Esophagus mucosa (tissue), 1 donor: Measurements from ENCODE around the gene ANKAR. TPM values are rescaled to one million over a fixed set of nuclear protein-coding genes. Genes with fewer than 3 reads are reported as not detected.
"Not testable (repeated sequence)": the region's sequence is repeated elsewhere in the genome, so short reads cannot be mapped to it uniquely, and the experiment has no call there.

ENCODE experiments used
- ATAC-seq: fragments of 200-7000 bp; cut with Tn5 transposase; one replicate; pipeline ENCODE4 v1.9.1; 2020
- total RNA-seq: library from RNA; stranded (reverse); gene quantifications from one replicate; pipeline ENCODE4 v1.2.4, GENCODE V29; 2023
- donor health status: DM: yes; HTN: yes; CAD: no.

The ANKAR gene
- total RNA-seq, 1 donor from 2014 or later: 2.7 TPM

DNA sequence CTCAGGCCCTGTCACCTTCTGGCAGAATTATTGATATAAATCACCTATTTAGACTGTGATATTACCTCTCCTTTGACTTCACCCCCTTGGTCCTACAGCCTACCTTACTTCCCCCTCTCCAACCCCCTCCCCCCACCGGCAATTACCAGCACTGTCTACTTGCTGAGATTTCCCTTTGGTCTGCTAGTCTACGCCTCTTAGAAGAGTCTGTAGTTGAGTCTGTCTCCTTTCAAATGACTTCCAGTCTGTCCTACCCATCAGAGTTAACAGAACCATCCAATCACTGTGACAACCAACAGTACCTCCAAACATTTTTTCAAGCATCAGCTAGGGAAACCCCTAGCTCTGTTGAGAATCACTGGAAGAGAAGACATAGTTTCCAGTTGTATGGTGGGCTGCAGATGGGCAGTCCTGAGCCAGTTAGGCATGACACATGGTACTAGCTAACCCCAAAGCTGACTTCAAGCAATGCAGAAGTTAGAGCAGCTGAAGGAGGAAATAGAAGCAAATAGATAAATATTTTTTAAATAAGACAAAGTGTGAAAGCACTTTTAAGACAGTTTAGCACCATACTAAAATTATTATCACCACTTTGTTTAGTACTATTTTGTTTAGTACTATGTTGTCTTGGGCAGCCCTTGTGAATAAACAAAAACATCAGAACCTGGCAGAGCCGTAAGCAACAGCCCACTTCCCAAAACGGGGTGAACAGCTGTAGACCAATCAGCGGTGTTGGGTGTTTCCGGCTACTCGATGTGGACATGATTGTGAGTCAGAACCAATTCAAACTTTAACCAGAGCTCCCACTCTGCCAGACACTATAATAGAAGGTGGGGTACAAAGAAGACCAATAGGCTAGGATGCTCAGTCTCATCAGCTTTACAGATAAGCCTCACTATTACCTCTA is 15.9 kb upstream of the ANKAR start:
- ATAC-seq: no peak

DNA sequence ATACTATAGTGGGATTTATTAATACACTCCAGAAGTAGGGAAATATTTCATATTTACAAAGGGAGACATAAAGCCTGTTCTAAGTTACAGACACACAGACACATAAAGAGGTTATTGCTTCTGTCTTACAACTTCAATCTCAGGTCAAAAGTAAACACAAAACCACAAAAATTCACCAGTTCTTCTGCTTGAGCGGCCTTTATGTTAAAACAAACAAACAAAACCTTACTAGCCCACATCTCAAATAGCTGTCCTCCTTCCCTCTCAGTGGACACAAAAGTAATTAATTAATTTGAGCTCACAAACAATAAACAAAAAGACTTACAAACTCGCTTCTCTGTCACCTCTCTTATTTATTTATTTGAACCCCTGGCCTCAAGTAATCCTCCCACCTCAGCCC is 14.7 kb upstream of the ANKAR start:
- no peak for ATAC-seq

GRCh38 chr2:189660803-189661147 is 13.7 kb upstream of the ANKAR start:
- no peak for ATAC-seq

- peak; percentile 100 for ATAC-seq
Observed at GRCh38 chr2:189661148-189661956, 13.1 kb upstream of the ANKAR start, which contains the start of gene ASNSD1. Gene ASNSD1, plus strand, starts transcription at chr2:189661459. Its CDS starts 4,674 bp downstream, at chr2:189666133.

DNA sequence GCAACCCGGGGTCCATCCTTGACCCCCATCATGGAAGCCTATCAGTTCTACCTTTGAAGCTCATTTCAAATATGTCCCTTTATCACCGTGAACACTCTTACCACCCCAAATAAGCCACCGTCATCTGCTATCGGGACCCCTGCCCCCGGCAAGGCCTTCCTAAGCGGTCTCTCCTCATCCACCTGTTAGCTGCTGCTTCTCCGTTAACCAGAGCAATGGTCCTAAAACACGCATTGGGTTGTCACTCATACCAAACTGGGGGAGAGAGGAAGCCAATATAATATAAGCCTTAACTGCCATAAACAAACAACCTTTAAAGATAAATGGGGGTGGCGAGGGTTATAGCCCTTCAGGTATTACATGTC is 12.5 kb upstream of the ANKAR start:
- ATAC-seq: no peak

- no peak for ATAC-seq
Observed at GRCh38 chr2:189662669-189663226, 11.7 kb upstream of the ANKAR start.

GRCh38 chr2:189663319-189663718 is 11.2 kb upstream of the ANKAR start:
- ATAC-seq: not testable (repeated sequence)

DNA sequence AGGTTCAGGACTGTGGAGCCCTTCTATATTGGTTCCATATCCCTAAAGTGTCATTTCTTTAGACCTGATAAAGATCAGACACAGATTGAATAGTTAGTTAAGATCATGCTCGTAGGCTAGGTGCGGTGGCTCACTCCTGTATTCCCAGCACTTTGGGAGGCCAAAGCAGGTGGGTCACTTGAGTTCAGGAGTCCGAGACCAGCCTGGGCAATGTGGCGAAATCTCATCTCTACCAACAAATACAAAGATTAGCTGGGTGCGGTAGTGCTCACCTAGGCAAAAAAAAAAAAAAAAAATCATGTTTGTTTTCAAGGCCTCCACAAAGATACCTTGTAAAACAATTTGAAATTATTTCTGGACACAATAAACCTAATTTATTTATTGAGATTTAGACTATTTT is 4.6 kb upstream of the ANKAR start:
- ATAC-seq: no peak

GRCh38 chr2:189673661-189674373 is 653 bp upstream of the ANKAR start:
- ATAC-seq: peak; percentile 66

DNA sequence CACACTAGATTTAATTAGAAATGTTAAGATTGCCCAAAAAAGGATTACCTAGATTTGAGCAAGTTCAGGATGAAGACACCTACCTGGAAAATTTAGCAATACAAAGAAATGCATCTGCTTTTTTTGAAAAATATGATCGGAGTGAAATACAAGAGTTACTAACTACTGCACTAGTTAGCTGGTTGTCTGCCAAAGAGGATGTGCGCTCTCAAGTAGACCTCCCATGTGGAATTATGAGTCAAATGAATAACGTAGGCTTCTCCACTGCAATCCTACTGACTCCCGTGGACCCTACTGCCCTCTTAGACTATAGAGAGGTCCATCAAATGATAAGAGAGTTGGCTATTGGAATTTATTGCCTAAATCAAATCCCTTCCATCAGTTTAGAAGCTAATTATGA is 2.0 kb downstream of the ANKAR start:
- no peak for ATAC-seq

DNA sequence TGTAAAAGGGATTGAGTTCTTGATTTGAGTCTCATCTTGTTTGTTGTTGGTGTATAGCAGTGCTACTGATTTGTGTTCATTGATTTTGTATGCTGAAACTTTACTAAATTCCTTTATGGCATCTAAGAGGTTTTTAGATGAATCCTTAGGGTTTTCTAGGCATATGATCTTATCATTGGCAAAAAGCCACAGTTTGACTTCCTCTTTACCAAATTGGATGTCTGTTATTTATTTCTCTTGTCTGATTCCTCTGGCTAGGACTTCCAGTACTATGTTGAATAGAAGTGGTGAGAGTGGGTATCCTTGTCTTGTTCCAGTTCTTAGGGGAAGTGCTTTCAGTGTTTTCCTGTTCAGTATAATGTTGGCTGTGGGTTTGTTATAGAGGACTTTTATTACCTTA is 4.8 kb downstream of the ANKAR start:
- no peak for ATAC-seq

- no peak for ATAC-seq
Observed at GRCh38 chr2:189681203-189681602, 6.7 kb downstream of the ANKAR start.

DNA sequence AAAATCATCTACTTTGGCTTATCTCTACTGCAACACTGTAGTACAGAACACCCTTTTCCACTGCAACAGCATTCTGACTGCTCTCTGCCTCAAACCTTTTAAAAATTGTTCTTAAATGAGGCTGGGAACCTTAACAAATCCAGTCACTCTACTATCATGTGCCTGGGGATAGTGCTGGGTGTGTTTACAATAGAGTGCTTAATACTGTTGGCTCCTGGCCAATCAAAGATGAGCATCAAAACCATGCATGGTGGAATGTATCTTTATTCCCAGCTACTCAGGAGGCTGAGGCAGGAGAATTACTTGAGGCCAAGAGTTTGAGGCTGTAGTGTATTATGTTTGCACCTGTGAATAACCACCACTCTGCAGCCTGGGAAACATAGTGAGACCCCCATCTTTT is 7.4 kb downstream of the ANKAR start:
- ATAC-seq: no peak

- ATAC-seq: peak; percentile 86
Observed at GRCh38 chr2:189683348-189683747, 8.9 kb downstream of the ANKAR start.

DNA sequence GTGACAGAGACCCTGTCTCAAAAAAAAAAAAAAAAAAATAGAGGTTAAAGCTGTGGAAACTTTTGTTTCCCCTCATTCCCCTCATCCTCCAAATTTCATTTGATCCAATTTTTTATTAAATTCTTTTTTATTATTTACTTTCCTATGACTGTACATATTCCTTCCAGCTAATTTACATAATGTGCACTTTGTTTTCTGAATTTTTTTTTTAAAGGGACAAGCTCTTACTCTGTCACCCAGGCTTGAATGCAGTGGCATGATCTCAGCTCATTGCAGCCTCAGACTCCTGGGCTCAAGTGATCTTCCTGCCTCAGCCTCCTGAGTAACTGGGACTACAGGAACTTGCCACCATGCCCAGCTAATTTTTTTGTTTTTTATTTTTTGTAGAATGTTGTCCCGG is 10.3 kb downstream of the ANKAR start:
- no peak for ATAC-seq

- ATAC-seq: no peak
Observed at GRCh38 chr2:189685540-189686229, 11.2 kb downstream of the ANKAR start.

- ATAC-seq: not testable (repeated sequence)
Observed at GRCh38 chr2:189687796-189688195, 13.3 kb downstream of the ANKAR start.

GRCh38 chr2:189696223-189696622 is 21.8 kb downstream of the ANKAR start:
- ATAC-seq: no peak

GRCh38 chr2:189698020-189698887 is 23.8 kb downstream of the ANKAR start:
- peak; percentile 37 for ATAC-seq

DNA sequence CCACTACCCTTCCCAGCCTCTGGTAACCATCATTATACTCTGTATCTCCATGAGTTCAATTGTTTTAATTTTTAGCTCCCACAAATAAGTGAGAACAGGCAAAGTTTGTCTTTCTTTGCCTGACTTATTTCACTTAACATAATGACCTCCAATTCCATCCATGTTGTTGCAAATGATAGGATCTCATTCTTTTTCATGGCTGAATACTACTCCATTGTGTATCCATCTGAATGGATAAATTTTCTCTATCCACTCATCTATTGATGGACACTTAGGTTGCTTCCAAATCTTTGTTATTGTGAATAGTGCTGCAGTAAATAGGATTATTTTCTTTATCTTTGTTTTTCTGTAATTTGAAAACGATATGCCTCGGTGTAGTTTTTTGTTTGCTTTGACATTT is 26.2 kb downstream of the ANKAR start:
- ATAC-seq: no peak

- no peak for ATAC-seq
Observed at GRCh38 chr2:189702071-189702470, 27.6 kb downstream of the ANKAR start.
